Measurements from ENCODE around the gene NUP205.
A peak's percentile ranks its signal among the peaks of the same experiment; 100 is the strongest.
"Not testable (repeated sequence)": the region's sequence is repeated elsewhere in the genome, so short reads cannot be mapped to it uniquely, and the experiment has no call there.

The NUP205 gene

DNA sequence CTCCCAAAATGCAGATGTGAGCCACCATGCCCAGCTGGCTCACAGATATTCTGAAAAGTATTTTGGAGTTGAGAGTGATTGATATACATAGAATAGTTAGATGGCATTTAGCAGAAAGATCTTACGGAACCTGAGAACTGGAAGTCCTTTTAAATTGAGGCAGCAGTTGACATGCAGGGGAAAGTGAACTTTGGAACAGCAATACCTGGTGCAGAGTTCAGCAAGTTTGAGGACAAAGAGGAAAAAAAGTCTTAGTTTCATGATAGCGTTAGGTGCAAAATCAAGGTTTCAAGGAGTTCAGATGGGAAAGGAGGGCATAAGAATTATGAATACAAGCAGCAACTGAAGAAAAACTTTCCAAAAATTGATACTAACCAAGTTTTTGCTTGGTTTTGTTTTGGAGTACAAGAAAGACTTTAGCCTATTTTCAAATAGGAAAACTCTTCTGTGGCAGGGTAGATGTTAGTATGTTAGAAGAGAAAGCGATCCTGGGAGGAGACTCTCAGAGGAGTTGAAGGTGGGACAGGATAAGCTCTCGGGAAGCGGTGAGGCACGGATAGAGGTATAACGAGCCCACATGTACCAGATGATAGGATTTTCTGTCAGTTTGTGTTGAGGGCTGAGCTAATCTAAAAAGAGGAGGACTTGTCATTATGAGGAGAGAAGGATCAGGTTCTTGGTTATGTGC, 76.6 kb downstream of the NUP205 start:
- no peak for DNase-seq (ENCODE audit: low spot score)

DNA sequence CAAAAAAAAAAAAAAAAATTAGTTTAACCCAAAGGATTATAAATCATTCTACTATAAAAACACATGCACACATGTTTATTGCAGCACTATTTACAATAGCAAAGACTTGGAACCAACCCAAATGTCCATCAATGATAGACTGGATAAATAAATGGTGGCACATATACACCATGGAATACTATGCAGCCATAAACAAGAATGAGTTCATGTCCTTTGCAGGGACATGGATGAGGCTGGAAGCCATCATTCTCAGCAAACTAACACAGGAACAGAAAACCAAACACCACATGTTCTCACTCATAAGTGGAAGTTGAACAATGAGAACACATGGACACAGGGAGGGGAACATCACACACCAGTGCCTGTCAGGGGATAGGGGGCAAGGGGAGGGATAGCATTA, 82.0 kb downstream of the NUP205 start:
- DNase-seq (ENCODE audit: low spot score), result not testable (repeated sequence)

GRCh38 chr7:135644154-135644553, 86.4 kb downstream of the NUP205 start:
- no peak for DNase-seq (ENCODE audit: low spot score)

- no peak for DNase-seq (ENCODE audit: low spot score)
Measured at GRCh38 chr7:135644729-135645128, 87.0 kb downstream of the NUP205 start.

- DNase-seq (ENCODE audit: low spot score), result peak; percentile 57
Measured at GRCh38 chr7:135645296-135645904, 87.7 kb downstream of the NUP205 start.

DNA sequence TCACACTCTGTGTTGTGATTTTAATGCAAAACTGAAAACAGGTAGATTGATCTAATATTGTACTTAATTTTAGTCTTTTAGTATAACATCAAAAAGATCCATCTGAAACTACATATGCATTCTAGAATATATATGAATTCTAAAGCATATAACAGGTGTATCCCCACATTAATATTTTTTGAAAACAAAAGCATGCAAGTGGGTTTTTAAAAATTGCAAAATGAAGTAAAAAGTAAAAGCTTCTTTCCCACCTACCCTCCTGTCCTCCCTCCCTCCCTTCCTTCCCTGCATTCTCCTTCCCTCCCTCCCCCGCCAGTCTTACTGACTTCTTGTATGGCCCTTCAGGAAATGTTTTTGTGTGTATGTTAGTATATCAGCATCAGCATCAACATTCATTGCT, 90.0 kb downstream of the NUP205 start:
- no peak for DNase-seq (ENCODE audit: low spot score)

GRCh38 chr7:135648235-135648634, 90.5 kb downstream of the NUP205 start:
- DNase-seq (ENCODE audit: low spot score), result no peak

GRCh38 chr7:135650831-135651573, 93.3 kb downstream of the NUP205 start:
- no peak for DNase-seq (ENCODE audit: low spot score)

- DNase-seq (ENCODE audit: low spot score), result no peak
Measured at GRCh38 chr7:135653340-135654080, 95.8 kb downstream of the NUP205 start.

- no peak for DNase-seq (ENCODE audit: low spot score)
Measured at GRCh38 chr7:135658564-135658963, 100.8 kb downstream of the NUP205 start.

GRCh38 chr7:135659159-135659846, 101.6 kb downstream of the NUP205 start:
- no peak for DNase-seq (ENCODE audit: low spot score)

DNA sequence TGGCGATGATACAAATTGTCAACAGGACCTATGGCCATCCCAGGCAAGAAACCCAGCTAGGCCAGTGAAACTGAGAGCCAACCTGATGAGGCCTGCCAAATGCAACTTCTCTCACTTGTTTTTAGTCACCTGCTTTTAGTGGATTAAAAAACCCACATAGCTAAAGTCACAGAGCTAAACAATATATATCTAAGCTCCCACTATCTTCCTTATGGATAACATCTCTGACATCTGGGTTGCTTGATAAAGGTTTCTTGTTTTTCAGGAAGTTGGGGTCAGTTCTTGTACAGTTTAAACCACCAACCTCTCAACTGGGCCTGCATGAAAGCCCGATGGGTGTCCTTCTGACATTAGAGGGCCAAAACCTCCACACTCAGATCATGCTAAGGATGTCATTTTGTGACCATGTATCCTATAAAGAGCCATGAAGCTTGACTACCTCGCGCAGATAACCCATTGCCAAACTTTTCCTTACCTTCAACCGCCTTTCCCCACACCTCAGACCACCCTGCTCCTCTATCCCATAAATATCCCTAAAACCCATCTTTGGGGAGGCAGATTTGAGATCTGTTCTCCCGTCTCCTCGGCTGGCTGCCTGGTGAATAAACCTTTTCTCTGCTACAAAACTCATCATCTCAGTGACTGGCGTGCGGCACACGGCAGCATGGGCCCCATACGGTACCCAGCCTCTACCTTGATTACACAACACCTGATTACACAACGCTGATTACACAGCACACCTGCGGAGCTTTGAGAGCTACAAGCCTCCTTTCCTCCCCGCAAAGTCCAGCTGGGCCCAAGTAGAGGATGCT, 103.8 kb downstream of the NUP205 start:
- no peak for DNase-seq (ENCODE audit: low spot score)

- DNase-seq (ENCODE audit: low spot score), result no peak
Measured at GRCh38 chr7:135662123-135662372, 104.3 kb downstream of the NUP205 start.

DNA sequence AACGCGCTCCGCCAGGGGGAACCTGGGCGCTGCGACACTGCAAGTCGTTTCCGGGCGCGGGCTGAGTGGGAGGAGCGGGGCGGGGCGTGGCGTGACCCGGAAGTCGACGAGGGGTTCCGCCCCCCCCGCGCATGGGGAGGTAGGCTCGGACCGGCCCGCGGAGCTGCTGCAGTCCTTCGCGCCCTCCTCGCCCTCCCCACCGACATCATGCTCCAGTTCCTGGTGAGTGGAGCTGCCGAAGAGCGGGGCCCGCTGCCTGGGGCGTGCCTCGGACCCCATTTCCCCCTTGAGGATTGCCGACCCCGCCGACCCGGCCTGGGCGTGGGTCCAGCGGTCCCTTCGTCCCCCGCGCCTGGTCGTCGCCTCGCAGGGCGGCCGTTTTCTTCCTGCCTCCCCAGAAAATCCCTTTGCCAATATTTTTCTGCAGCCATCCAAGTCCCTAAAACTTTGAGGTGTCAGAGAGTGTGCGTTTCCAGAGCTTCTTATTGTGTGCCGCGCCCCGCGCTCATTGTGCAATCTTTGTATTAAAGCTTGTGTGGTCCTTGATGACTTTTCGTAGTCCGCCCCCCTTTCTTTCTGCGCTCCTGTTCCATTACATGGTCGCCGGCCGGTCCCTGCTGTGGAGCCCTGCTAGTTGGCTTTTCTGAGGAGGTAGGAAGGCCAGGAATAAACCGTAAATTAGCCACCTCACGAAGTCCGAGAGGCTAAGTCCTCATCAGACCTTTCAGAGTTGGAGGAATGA, 104.8 kb downstream of the NUP205 start, which contains the start of gene STMP1:
Gene STMP1, plus strand, starts transcription at position 142 of the 742 bp plus-strand sequence.
- DNase-seq (ENCODE audit: low spot score), result peak; percentile 98

DNA sequence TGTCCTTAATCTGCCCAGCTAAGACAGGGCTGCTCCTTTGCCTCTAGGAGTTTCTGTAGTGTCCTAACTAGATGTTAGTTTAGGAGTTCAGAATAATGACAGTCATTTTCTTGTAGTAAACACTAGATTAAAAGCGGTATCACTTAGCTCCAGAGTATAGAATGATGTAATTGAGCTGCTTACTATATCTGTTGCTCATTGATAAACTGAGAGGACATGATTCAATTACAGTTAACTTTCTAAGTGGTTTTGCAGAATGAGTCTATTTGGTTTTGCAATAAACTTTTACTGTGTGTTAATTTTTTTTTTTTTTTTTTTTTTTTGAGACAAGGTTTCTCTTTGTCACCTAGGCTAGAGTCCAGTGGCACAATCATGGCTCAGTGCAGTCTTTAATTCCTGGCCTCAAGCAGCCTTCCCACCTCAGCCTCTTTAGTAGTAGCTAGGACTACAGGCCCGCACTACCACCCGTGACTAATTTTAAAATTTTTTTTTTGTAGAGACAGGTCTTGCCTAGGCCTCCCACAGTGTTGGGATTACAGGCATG, 106.4 kb downstream of the NUP205 start:
- no peak for DNase-seq (ENCODE audit: low spot score)

GRCh38 chr7:135665042-135665441, 107.3 kb downstream of the NUP205 start:
- no peak for DNase-seq (ENCODE audit: low spot score)

- no peak for DNase-seq (ENCODE audit: low spot score)
Measured at GRCh38 chr7:135666156-135666555, 108.4 kb downstream of the NUP205 start.

GRCh38 chr7:135666846-135667245, 109.1 kb downstream of the NUP205 start:
- DNase-seq (ENCODE audit: low spot score), result no peak

GRCh38 chr7:135667626-135668025, 109.9 kb downstream of the NUP205 start:
- DNase-seq (ENCODE audit: low spot score), result not testable (repeated sequence)

- not testable (repeated sequence) for DNase-seq (ENCODE audit: low spot score)
Measured at GRCh38 chr7:135668852-135669395, 111.2 kb downstream of the NUP205 start.
